SK-N-SH treated with all-trans-retinoic acid at 6 μM for 48 hours (cell line): ENCODE results near the gene FNDC3B.

Experiments used
- ATAC-seq: fragments of 200-7000 bp; cut with Tn5 transposase; 3 replicates; pipeline ENCODE4 v1.9.1; 2020; ENCODE audit warnings: mild to moderate bottlenecking, moderate library complexity
- BACH2 ChIP-seq: fragments of 250-450 bp; sonication (Bioruptor Pico); IDR thresholded peaks from 2 replicates; pipeline ENCODE4 v1.9.0; 2021; ENCODE audit warnings: mild to moderate bottlenecking, borderline replicate concordance
- CSDC2 ChIP-seq: fragments of 250-450 bp; sonication (Bioruptor Pico); IDR thresholded peaks from 2 replicates; pipeline ENCODE4 v1.5.0; 2020; ENCODE audit warnings: mild to moderate bottlenecking, moderate library complexity
- GLIS3 ChIP-seq: fragments of 250-450 bp; sonication (Bioruptor Pico); IDR thresholded peaks from 2 replicates; pipeline ENCODE4 v1.5.0; 2020; ENCODE audit warnings: mild to moderate bottlenecking, moderate library complexity
- ISL1 ChIP-seq: fragments of 250-450 bp; sonication (Bioruptor Pico); IDR thresholded peaks from 2 replicates; pipeline ENCODE4 v2.1.2; 2022; ENCODE audit warnings: mild to moderate bottlenecking, moderate library complexity
- OSR1 ChIP-seq: fragments of 250-450 bp; sonication (Bioruptor Pico); IDR thresholded peaks from 2 replicates; pipeline ENCODE4 v1.8.0; 2022; ENCODE audit warnings: moderate library complexity, mild to moderate bottlenecking, inconsistent platforms
- PPARA ChIP-seq: fragments of 250-450 bp; sonication (Bioruptor Pico); IDR thresholded peaks from 2 replicates; pipeline ENCODE4 v1.5.0; 2020; ENCODE audit warnings: mild to moderate bottlenecking, borderline replicate concordance
- RARB ChIP-seq: fragments of 250-450 bp; sonication (Bioruptor Pico); IDR thresholded peaks from 2 replicates; pipeline ENCODE4 v1.8.0; 2021; ENCODE audit warnings: mild to moderate bottlenecking, moderate library complexity
- SNAI2 ChIP-seq: fragments of 250-450 bp; sonication (Bioruptor Pico); IDR thresholded peaks from 2 replicates; pipeline ENCODE4 v1.5.0; 2020; ENCODE audit warnings: mild to moderate bottlenecking, moderate library complexity
- TCF4 ChIP-seq: fragments of 250-450 bp; sonication (Bioruptor Pico); IDR thresholded peaks from 2 replicates; pipeline ENCODE4 v1.8.0; 2021; ENCODE audit warnings: mild to moderate bottlenecking, moderate library complexity, borderline replicate concordance
- TOX ChIP-seq: fragments of 250-450 bp; sonication (Bioruptor Pico); IDR thresholded peaks from 2 replicates; pipeline ENCODE4 v1.8.0; 2021; ENCODE audit warnings: mild to moderate bottlenecking, moderate library complexity, borderline replicate concordance
- ZC3H10 ChIP-seq: fragments of 250-450 bp; sonication (Bioruptor Pico); IDR thresholded peaks from 2 replicates; pipeline ENCODE4 v1.5.1; 2021; ENCODE audit warnings: mild to moderate bottlenecking, moderate library complexity
- ZFP3 ChIP-seq: fragments of 250-450 bp; sonication (Bioruptor Pico); IDR thresholded peaks from 2 replicates; pipeline ENCODE4 v1.5.0; 2020; ENCODE audit warnings: mild to moderate bottlenecking, moderate library complexity
- ZFP30 ChIP-seq: fragments of 450-650 bp; formaldehyde crosslinking; IDR thresholded peaks from 2 replicates; pipeline ENCODE4 v1.5.0; 2022; ENCODE audit warnings: mild to moderate bottlenecking, moderate library complexity
- ZNF565 ChIP-seq: fragments of 450-650 bp; formaldehyde crosslinking; conservative IDR thresholded peaks from 2 replicates; pipeline ENCODE4 v1.5.0; 2020; ENCODE audit warnings: low read depth, mild to moderate bottlenecking, moderate library complexity
- ZNF70 ChIP-seq: fragments of 450-650 bp; formaldehyde crosslinking; IDR thresholded peaks from 2 replicates; pipeline ENCODE4 v1.5.0; 2020; ENCODE audit warnings: mild to moderate bottlenecking, moderate library complexity
- ZNF8 ChIP-seq: fragments of 450-650 bp; formaldehyde crosslinking; IDR thresholded peaks from 2 replicates; pipeline ENCODE4 v1.5.0; 2020; ENCODE audit warnings: mild to moderate bottlenecking, moderate library complexity
- TF ChIP-seq, protein P1 (sequence below): fragments of 250-450 bp; sonication (Bioruptor Pico); IDR thresholded peaks from 2 replicates; pipeline ENCODE4 v1.5.0; 2020; ENCODE audit warnings: mild to moderate bottlenecking, moderate library complexity
- TF ChIP-seq, protein P2 (sequence below): fragments of 250-450 bp; sonication (Bioruptor Pico); IDR thresholded peaks from 2 replicates; pipeline ENCODE4 v1.8.0; 2020; ENCODE audit warnings: mild to moderate bottlenecking, moderate library complexity, borderline replicate concordance
- TF ChIP-seq, protein P3 (sequence below): fragments of 250-450 bp; sonication (Bioruptor Pico); IDR thresholded peaks from 2 replicates; pipeline ENCODE4 v1.5.1; 2021; ENCODE audit warnings: mild to moderate bottlenecking, moderate library complexity
- TF ChIP-seq, protein P4 (sequence below): fragments of 250-450 bp; sonication (Bioruptor Pico); IDR thresholded peaks from 2 replicates; pipeline ENCODE4 v1.8.0; 2021; ENCODE audit warnings: low read depth, mild to moderate bottlenecking, moderate library complexity, borderline replicate concordance
- TF ChIP-seq, protein P5 (sequence below): fragments of 250-450 bp; sonication (Bioruptor Pico); IDR thresholded peaks from 2 replicates; pipeline ENCODE4 v1.5.1; 2020; ENCODE audit warnings: low read depth, mild to moderate bottlenecking, moderate library complexity

FNDC3B gene

DNA sequence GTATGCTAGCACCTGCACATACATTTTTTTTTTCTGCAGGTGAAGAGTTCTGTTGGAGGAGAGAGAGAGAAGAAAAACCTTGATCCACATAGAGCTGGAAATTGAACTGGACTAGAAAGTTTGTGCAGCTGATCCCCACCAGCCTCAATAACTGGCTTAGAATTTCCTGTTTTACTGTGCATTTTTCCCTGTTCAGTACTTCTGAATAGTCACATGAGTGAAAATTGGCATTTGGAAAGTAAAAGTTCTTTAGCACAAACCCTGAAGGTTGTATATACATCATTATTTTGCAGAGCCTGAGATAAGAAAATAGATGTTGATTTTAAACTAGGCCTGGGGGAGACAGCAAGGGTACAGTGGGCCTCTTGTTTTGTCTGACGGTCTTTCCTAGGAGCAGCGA lies 366.5 kb downstream of the FNDC3B start:
- TF ChIP-seq ISL1 (no peak), ZNF8 (no peak), CSDC2 (CRISPR knock-in tag) (no peak), ZNF565 (CRISPR knock-in tag) (no peak), GLIS3 (CRISPR knock-in tag) (no peak), SNAI2 (no peak), ZFP3 (no peak), ZNF70 (no peak), ZC3H10 (CRISPR knock-in tag) (no peak), BACH2 (no peak), OSR1 (CRISPR knock-in tag) (no peak)
- TF ChIP-seq, protein P1, sequence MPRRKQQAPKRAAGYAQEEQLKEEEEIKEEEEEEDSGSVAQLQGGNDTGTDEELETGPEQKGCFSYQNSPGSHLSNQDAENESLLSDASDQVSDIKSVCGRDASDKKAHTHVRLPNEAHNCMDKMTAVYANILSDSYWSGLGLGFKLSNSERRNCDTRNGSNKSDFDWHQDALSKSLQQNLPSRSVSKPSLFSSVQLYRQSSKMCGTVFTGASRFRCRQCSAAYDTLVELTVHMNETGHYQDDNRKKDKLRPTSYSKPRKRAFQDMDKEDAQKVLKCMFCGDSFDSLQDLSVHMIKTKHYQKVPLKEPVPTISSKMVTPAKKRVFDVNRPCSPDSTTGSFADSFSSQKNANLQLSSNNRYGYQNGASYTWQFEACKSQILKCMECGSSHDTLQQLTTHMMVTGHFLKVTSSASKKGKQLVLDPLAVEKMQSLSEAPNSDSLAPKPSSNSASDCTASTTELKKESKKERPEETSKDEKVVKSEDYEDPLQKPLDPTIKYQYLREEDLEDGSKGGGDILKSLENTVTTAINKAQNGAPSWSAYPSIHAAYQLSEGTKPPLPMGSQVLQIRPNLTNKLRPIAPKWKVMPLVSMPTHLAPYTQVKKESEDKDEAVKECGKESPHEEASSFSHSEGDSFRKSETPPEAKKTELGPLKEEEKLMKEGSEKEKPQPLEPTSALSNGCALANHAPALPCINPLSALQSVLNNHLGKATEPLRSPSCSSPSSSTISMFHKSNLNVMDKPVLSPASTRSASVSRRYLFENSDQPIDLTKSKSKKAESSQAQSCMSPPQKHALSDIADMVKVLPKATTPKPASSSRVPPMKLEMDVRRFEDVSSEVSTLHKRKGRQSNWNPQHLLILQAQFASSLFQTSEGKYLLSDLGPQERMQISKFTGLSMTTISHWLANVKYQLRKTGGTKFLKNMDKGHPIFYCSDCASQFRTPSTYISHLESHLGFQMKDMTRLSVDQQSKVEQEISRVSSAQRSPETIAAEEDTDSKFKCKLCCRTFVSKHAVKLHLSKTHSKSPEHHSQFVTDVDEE, result no peak
- TF ChIP-seq, protein P2, sequence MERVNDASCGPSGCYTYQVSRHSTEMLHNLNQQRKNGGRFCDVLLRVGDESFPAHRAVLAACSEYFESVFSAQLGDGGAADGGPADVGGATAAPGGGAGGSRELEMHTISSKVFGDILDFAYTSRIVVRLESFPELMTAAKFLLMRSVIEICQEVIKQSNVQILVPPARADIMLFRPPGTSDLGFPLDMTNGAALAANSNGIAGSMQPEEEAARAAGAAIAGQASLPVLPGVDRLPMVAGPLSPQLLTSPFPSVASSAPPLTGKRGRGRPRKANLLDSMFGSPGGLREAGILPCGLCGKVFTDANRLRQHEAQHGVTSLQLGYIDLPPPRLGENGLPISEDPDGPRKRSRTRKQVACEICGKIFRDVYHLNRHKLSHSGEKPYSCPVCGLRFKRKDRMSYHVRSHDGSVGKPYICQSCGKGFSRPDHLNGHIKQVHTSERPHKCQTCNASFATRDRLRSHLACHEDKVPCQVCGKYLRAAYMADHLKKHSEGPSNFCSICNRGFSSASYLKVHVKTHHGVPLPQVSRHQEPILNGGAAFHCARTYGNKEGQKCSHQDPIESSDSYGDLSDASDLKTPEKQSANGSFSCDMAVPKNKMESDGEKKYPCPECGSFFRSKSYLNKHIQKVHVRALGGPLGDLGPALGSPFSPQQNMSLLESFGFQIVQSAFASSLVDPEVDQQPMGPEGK (CRISPR knock-in tag), result no peak
- TF ChIP-seq, protein P3, sequence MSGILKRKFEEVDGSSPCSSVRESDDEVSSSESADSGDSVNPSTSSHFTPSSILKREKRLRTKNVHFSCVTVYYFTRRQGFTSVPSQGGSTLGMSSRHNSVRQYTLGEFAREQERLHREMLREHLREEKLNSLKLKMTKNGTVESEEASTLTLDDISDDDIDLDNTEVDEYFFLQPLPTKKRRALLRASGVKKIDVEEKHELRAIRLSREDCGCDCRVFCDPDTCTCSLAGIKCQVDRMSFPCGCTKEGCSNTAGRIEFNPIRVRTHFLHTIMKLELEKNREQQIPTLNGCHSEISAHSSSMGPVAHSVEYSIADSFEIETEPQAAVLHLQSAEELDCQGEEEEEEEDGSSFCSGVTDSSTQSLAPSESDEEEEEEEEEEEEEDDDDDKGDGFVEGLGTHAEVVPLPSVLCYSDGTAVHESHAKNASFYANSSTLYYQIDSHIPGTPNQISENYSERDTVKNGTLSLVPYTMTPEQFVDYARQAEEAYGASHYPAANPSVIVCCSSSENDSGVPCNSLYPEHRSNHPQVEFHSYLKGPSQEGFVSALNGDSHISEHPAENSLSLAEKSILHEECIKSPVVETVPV, result no peak
- no peak for ATAC-seq

DNA sequence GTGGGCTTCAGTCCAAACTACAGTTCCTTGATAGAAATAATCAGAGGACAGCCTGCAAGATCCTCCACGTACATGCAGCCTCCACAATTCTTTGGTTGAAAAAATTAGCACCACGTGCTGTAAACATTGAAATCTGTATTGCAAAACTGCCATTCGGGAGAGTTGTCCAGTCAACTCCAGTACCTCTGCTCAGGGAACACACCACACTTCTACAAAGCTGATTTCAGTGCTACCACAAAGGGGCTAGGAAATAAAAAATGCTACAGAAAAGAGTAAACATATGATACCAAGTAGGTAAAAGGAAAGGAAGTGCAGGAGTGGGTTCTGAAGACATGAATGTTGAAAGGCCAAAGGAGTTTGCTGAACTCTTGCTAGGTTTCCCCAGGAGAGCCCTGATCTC lies 368.5 kb downstream of the FNDC3B start:
- ATAC-seq, result no peak
- TF ChIP-seq ISL1, result no peak
- TF ChIP-seq RARB (CRISPR knock-in tag), result no peak
- no peak for TF ChIP-seq TOX
- TF ChIP-seq ZFP30, result no peak
- TF ChIP-seq SNAI2, result no peak
- TF ChIP-seq OSR1 (CRISPR knock-in tag), result no peak
- no peak for TF ChIP-seq TCF4 (CRISPR knock-in tag)
- no peak for TF ChIP-seq GLIS3 (CRISPR knock-in tag)
- no peak for TF ChIP-seq PPARA (CRISPR knock-in tag)
- no peak for TF ChIP-seq ZNF8

DNA sequence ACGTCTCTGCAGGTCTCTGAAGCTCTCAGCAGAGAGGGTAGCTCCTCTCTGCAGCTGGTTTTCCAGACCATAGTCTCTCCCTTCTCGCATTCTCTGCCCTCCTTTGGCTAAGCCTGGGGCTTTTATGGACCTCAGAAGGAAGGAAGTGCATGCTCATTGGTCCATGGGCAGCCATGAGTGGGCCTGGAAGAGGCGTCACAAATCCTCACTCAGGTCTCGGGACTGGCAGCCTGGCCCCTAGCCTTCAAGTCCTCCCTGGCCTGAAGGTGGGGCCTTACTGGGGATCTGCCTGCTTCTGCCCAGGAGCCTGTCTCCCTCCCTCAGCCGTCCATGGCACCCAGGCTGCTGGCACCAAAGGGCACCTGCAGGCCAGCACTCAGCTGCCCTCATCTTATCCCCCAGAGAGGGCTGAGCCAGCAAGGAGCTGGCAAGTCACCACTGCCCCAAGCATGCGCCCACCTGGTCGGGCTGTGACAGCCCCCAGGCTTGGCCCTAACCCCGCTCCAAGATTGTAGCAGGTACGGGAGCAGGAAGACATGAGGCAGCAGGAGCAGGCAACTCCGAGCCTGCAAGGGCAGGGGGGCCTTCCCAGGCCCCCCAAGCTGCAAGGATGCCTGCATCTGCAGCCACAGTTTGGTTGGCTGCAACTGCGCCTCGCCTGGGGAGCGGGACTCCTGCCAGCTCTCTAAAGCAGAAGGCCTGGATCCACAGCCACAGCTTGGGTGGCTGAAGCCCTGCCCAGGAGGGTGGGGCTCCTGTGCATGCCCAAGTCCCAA lies 371.5 kb downstream of the FNDC3B start:
- TF ChIP-seq PPARA (CRISPR knock-in tag), result no peak
- TF ChIP-seq ISL1, result no peak
- no peak for TF ChIP-seq ZNF70
- no peak for TF ChIP-seq TCF4 (CRISPR knock-in tag)
- no peak for TF ChIP-seq SNAI2
- no peak for TF ChIP-seq BACH2
- TF ChIP-seq, protein P4, sequence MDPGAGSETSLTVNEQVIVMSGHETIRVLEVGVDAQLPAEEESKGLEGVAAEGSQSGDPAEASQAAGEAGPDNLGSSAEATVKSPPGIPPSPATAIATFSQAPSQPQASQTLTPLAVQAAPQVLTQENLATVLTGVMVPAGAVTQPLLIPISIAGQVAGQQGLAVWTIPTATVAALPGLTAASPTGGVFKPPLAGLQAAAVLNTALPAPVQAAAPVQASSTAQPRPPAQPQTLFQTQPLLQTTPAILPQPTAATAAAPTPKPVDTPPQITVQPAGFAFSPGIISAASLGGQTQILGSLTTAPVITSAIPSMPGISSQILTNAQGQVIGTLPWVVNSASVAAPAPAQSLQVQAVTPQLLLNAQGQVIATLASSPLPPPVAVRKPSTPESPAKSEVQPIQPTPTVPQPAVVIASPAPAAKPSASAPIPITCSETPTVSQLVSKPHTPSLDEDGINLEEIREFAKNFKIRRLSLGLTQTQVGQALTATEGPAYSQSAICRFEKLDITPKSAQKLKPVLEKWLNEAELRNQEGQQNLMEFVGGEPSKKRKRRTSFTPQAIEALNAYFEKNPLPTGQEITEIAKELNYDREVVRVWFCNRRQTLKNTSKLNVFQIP, result no peak
- TF ChIP-seq, protein P5, sequence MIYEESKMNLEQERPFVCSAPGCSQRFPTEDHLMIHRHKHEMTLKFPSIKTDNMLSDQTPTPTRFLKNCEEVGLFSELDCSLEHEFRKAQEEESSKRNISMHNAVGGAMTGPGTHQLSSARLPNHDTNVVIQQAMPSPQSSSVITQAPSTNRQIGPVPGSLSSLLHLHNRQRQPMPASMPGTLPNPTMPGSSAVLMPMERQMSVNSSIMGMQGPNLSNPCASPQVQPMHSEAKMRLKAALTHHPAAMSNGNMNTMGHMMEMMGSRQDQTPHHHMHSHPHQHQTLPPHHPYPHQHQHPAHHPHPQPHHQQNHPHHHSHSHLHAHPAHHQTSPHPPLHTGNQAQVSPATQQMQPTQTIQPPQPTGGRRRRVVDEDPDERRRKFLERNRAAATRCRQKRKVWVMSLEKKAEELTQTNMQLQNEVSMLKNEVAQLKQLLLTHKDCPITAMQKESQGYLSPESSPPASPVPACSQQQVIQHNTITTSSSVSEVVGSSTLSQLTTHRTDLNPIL (CRISPR knock-in tag), result no peak
- TF ChIP-seq, all 23 proteins: peak for 0
- ATAC-seq, result peak; percentile 21; the same call in 2 of the 3 replicates
